ENCODE measurements around the gene DKK2. TPM values are rescaled to one million over a fixed set of nuclear protein-coding genes. Genes with fewer than 3 reads are reported as not detected.
A peak's percentile ranks its signal among the peaks of the same experiment; 100 is the strongest.

DKK2 gene
- polyA plus RNA-seq, 1 donor = 22.7 TPM

GRCh38 chr4:107017443-107018343 lies 18.4 kb downstream of the DKK2 start:
- no peak for DNase-seq

GRCh38 chr4:107011312-107011711 lies 24.8 kb downstream of the DKK2 start:
- DNase-seq = no peak

GRCh38 chr4:107009196-107009968 lies 26.7 kb downstream of the DKK2 start:
- DNase-seq = no peak

GRCh38 chr4:107008115-107008514 lies 28.0 kb downstream of the DKK2 start:
- DNase-seq = no peak

GRCh38 chr4:107006218-107006617 lies 29.9 kb downstream of the DKK2 start:
- no peak for DNase-seq

GRCh38 chr4:106996490-106996889 lies 39.6 kb downstream of the DKK2 start:
- DNase-seq = no peak

- DNase-seq = no peak
Measured at GRCh38 chr4:106993827-106994226, 42.3 kb downstream of the DKK2 start.

- no peak for DNase-seq
Measured at GRCh38 chr4:106987311-106987710, 48.8 kb downstream of the DKK2 start.

- no peak for DNase-seq
Measured at GRCh38 chr4:106986486-106986885, 49.6 kb downstream of the DKK2 start.

- DNase-seq = no peak
Measured at GRCh38 chr4:106985830-106986229, 50.3 kb downstream of the DKK2 start.

GRCh38 chr4:106982711-106983211 lies 53.4 kb downstream of the DKK2 start:
- no peak for DNase-seq

GRCh38 chr4:106981431-106981830 lies 54.7 kb downstream of the DKK2 start:
- DNase-seq = no peak

GRCh38 chr4:106979476-106979875 lies 56.6 kb downstream of the DKK2 start:
- DNase-seq = no peak

GRCh38 chr4:106978046-106978774 lies 57.9 kb downstream of the DKK2 start:
- no peak for DNase-seq

- no peak for DNase-seq
Measured at GRCh38 chr4:106971636-106972035, 64.5 kb downstream of the DKK2 start.

- DNase-seq = no peak
Measured at GRCh38 chr4:106967892-106968291, 68.2 kb downstream of the DKK2 start.

- DNase-seq = no peak
Measured at GRCh38 chr4:106953036-106953705, 82.9 kb downstream of the DKK2 start.

GRCh38 chr4:106951891-106952290 lies 84.2 kb downstream of the DKK2 start:
- DNase-seq = no peak

GRCh38 chr4:106941841-106942240 lies 94.3 kb downstream of the DKK2 start:
- no peak for DNase-seq

- peak; percentile 10 for DNase-seq
Measured at GRCh38 chr4:106930522-106930921, 105.6 kb downstream of the DKK2 start.

- no peak for DNase-seq
Measured at GRCh38 chr4:106929248-106929647, 106.9 kb downstream of the DKK2 start.

GRCh38 chr4:106914223-106914622 lies 121.9 kb downstream of the DKK2 start:
- DNase-seq = no peak
